A673 (cell line): ENCODE measurements around the gene SLC25A38. TPM values are rescaled to one million over a fixed set of nuclear protein-coding genes. Genes with fewer than 3 reads are reported as not detected.

Experiments
- Bru-seq: library from RNA; stranded (reverse); fragments of 400-500 nt; gene quantifications from one replicate; lab custom pipeline; 2021; lab: Mats Ljungman, UMichigan
- BruChase-seq, 2 experiments: library from RNA; stranded (reverse); fragments of 400-500 nt; gene quantifications; one replicate each; lab custom pipeline; 2021; lab: Mats Ljungman, UMichigan
- BruUV-seq: library from RNA; stranded (reverse); fragments of 400-500 nt; replicated peaks from 2 replicates; lab custom pipeline; 2021; lab: Mats Ljungman, UMichigan
- CTCF ChIA-PET: fragments of 300-600 bp; sonication (Branson Sonifier 250); formaldehyde crosslinking; loops from one replicate; lab custom pipeline; 2022; ENCODE audit warnings: antibody characterized with exemption; lab: Charles Lee
- POLR2A ChIA-PET: fragments of 300-600 bp; sonication (Branson Sonifier 250); formaldehyde crosslinking; loops from one replicate; lab custom pipeline; 2022; ENCODE audit warnings: antibody characterized with exemption; ENCODE audit not compliant: low non-redundant PET; lab: Charles Lee
- DNase-seq: peaks from one replicate; pipeline ENCODE4 v3.0.0-alpha.2; 2015; ENCODE audit warnings: low spot score
- H3K27ac ChIP-seq: fragments of 200-600 bp; sonication (generic); 2 replicates; pipeline ENCODE4 v1.5.1; 2016; ENCODE audit warnings: mixed run types, low read depth, mild to moderate bottlenecking, mixed read lengths, antibody characterized with exemption, low read length; ENCODE audit not compliant: poor library complexity, severe bottlenecking
- H3K27me3 ChIP-seq: fragments of 200-600 bp; sonication (generic); replicated peaks from 2 replicates; pipeline ENCODE4 v1.6.1; 2017; ENCODE audit warnings: mixed run types, low read depth, mild to moderate bottlenecking, mixed read lengths, antibody characterized with exemption, low read length; ENCODE audit not compliant: insufficient read depth, poor library complexity
- H3K36me3 ChIP-seq: fragments of 200-600 bp; sonication (generic); 2 replicates; pipeline ENCODE4 v1.6.1; 2016; ENCODE audit warnings: mixed run types, mild to moderate bottlenecking, mixed read lengths, antibody characterized with exemption, low read length; ENCODE audit not compliant: insufficient read depth, poor library complexity, severe bottlenecking
- H3K4me1 ChIP-seq: fragments of 200-600 bp; sonication (generic); 2 replicates; pipeline ENCODE4 v1.6.1; 2017; ENCODE audit warnings: mixed run types, mild to moderate bottlenecking, mixed read lengths, antibody characterized with exemption, low read length; ENCODE audit not compliant: insufficient read depth, poor library complexity, severe bottlenecking
- H3K4me3 ChIP-seq: fragments of 200-600 bp; sonication (generic); 2 replicates; pipeline ENCODE4 v1.5.1; 2016; ENCODE audit warnings: low read depth, mixed run types, mild to moderate bottlenecking, mixed read lengths, low read length; ENCODE audit not compliant: poor library complexity, severe bottlenecking
- H3K9me3 ChIP-seq: fragments of 200-600 bp; sonication (generic); 2 replicates; pipeline ENCODE4 v1.6.1; 2016; ENCODE audit warnings: mixed run types, low read depth, mild to moderate bottlenecking, mixed read lengths, antibody characterized with exemption, low read length; ENCODE audit not compliant: poor library complexity, severe bottlenecking
- CTCF ChIP-seq: fragments of 300-800, 200-600 bp; sonication (generic); conservative IDR thresholded peaks from 2 replicates; pipeline ENCODE4 v1.5.1; 2017; ENCODE audit warnings: low read depth, mild to moderate bottlenecking, antibody characterized with exemption, low read length, moderate library complexity, mixed read lengths
- EZH2 ChIP-seq: fragments of 200-600 bp; sonication (generic); IDR thresholded peaks from 2 replicates; pipeline ENCODE4 v1.6.1; 2017; ENCODE audit warnings: borderline replicate concordance, low read depth, mild to moderate bottlenecking, mixed read lengths, antibody characterized with exemption, low read length; ENCODE audit not compliant: poor library complexity, severe bottlenecking
- intact Hi-C: fragments of 100-400 bp; cut with micrococcal nuclease; formaldehyde crosslinking; loops from one replicate; pipeline ENCODE4 v1.10.0; 2022; ENCODE audit not compliant: unreplicated experiment
- long read RNA-seq: library from polyadenylated mRNA; stranded (forward); transcript quantifications from one replicate; pipeline ENCODE4 v2.0.0, GENCODE V29; 2022
- total RNA-seq: library from RNA; stranded (reverse); gene quantifications from 2 replicates; pipeline ENCODE4 v1.2.3, GENCODE V29; 2021

Gene SLC25A38
- 13.7 and 15.6 TPM in 2 replicates for total RNA-seq
- Bru-seq, nascent RNA = percentile 69 among the genes with signal in this experiment
- percentile 73 among the genes with signal in this experiment for BruChase-seq, experiment 1, labeled RNA remaining after a 2-hour chase
- BruChase-seq, experiment 2, labeled RNA remaining after a 6-hour chase = percentile 76 among the genes with signal in this experiment
- long read RNA-seq, transcript SLC25A38-201 (7 exons, 2,147 nt) = major isoform, 19 of 21 reads
- long read RNA-seq, partial matches to known transcripts = 1 of 21 reads
- long read RNA-seq, other reads (novel, unspliced or antisense) = 1 of 21 reads

GRCh38 chr3:39383045-39383880, at the start of gene SLC25A38:
Gene SLC25A38, plus strand, starts transcription at chr3:39383370. Its CDS starts 355 bp downstream, at chr3:39383725.
- Histone ChIP-seq H3K4me3 (peak within 1 kb of the TSS; percentile 72), H3K4me1 (no peaks in the 10 kb centered on the region), H3K36me3 (no peaks in the 10 kb centered on the region), H3K27me3 (no peaks in the 10 kb centered on the region), H3K27ac (peak within 1 kb of the TSS; percentile 81), H3K9me3 (no peaks in the 10 kb centered on the region)
- TF ChIP-seq EZH2 (no peak), CTCF (0 out of 2 replicates have a peak, but pooled peaks have one; percentile 15)
- CTCF ChIA-PET = no interaction called here
- intact Hi-C loops = no loop called here
- BruUV-seq = no TSS peak
- POLR2A ChIA-PET = no interaction called here
- peak; percentile 84 for DNase-seq

GRCh38 chr3:39333607-39334006, 49.6 kb upstream of the SLC25A38 start:
- no TSS peak for BruUV-seq
- TF ChIP-seq EZH2 (no peak), CTCF (no peak)
- no peaks in the 10 kb centered on the region for H3K27me3 ChIP-seq
- POLR2A ChIA-PET = no interaction called here
- H3K27ac ChIP-seq = no peak overlapping the region
- H3K9me3 ChIP-seq = no peaks in the 10 kb centered on the region
- CTCF ChIA-PET = no interaction called here
- no peak for DNase-seq
- H3K4me3 ChIP-seq = no peak overlapping the region
- H3K4me1 ChIP-seq = no peaks in the 10 kb centered on the region
- intact Hi-C loops = no loop called here
- H3K36me3 ChIP-seq = no peaks in the 10 kb centered on the region

- H3K4me3 ChIP-seq = no peak overlapping the region
- no TSS peak for BruUV-seq
- intact Hi-C loops = no loop called here
- no peaks in the 10 kb centered on the region for H3K4me1 ChIP-seq
- no peaks in the 10 kb centered on the region for H3K36me3 ChIP-seq
- no peaks in the 10 kb centered on the region for H3K9me3 ChIP-seq
- H3K27ac ChIP-seq = no peak overlapping the region
- TF ChIP-seq EZH2 = no peak
- no peak for TF ChIP-seq CTCF
- POLR2A ChIA-PET = no interaction called here
- no peak for DNase-seq
- no peaks in the 10 kb centered on the region for H3K27me3 ChIP-seq
- CTCF ChIA-PET = interaction anchor here (0.6 kb wide), 1 partner anchor 13 kb away, joined by 5 read pairs; no protein-coding TSS in a partner anchor
Observed at GRCh38 chr3:39334205-39334604, 49.0 kb upstream of the SLC25A38 start.
